ENCODE data around the gene ROS1. TPM values are rescaled to one million over a fixed set of nuclear protein-coding genes. Genes with fewer than 3 reads are reported as not detected.

ROS1 gene
- total RNA-seq, 4 donors from 2014 or later, result not detected

DNA sequence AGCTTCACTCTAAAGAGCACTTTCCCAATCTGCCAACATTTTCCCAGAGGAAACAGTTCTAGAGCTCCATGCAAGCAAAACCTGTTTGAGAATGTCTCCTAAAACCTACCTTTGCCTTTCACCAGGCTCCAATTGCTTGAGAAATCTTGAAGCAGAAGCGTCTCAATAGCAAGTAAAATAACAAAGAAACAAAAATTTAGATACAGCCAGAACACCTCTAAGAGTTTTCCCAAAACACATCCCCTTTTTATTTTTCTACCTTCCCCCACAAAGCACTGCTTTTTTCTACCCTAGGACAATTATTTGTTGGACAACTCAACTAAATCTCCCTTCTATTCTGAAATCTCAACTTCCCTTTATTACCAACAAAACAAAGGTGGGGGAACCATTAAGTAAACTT lies 156.8 kb downstream of the ROS1 start:
- in situ Hi-C loops (cut with MboI; ENCODE audit: low sequenced_read_pairs in 4 of 4), result loop anchor here in 1 of 4 donors (5.0 kb wide), 1 partner anchor 297 kb away; no protein-coding TSS in a partner anchor
- intact Hi-C loops (cut with DNase I; ENCODE audit: low total_unique reads), result loop anchor here (5.0 to 10.0 kb wide), 3 partner anchors 33 to 1396 kb away; no protein-coding TSS in a partner anchor
- peaks cover 0 to 4% (median 0%) of the 10 kb centered on the region in 3 donors for H3K27me3 ChIP-seq
- DNase-seq, result no peak
- no peaks in the 10 kb centered on the region for H3K9me3 ChIP-seq
- H3K4me3 ChIP-seq, result peak overlapping the region in 2 of 4 donors; percentile 82 to 91
- no peaks in the 10 kb centered on the region for H3K36me3 ChIP-seq
- TF ChIP-seq POLR2A (IDR thresholded peaks at IDR 0.05), result no peak
- TF ChIP-seq, protein P1, sequence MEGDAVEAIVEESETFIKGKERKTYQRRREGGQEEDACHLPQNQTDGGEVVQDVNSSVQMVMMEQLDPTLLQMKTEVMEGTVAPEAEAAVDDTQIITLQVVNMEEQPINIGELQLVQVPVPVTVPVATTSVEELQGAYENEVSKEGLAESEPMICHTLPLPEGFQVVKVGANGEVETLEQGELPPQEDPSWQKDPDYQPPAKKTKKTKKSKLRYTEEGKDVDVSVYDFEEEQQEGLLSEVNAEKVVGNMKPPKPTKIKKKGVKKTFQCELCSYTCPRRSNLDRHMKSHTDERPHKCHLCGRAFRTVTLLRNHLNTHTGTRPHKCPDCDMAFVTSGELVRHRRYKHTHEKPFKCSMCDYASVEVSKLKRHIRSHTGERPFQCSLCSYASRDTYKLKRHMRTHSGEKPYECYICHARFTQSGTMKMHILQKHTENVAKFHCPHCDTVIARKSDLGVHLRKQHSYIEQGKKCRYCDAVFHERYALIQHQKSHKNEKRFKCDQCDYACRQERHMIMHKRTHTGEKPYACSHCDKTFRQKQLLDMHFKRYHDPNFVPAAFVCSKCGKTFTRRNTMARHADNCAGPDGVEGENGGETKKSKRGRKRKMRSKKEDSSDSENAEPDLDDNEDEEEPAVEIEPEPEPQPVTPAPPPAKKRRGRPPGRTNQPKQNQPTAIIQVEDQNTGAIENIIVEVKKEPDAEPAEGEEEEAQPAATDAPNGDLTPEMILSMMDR (IDR thresholded peaks at IDR 0.05 in 4 of 5, conservative IDR thresholded peaks at IDR 0.05 in 1 of 5), result no peak
- peak overlapping the region; percentile 90 to 99 (median 97) for H3K27ac ChIP-seq
- ATAC-seq, result no peak
- H3K4me1 ChIP-seq, result peaks cover 27 to 43% of the 10 kb centered on the region in 2 donors

DNA sequence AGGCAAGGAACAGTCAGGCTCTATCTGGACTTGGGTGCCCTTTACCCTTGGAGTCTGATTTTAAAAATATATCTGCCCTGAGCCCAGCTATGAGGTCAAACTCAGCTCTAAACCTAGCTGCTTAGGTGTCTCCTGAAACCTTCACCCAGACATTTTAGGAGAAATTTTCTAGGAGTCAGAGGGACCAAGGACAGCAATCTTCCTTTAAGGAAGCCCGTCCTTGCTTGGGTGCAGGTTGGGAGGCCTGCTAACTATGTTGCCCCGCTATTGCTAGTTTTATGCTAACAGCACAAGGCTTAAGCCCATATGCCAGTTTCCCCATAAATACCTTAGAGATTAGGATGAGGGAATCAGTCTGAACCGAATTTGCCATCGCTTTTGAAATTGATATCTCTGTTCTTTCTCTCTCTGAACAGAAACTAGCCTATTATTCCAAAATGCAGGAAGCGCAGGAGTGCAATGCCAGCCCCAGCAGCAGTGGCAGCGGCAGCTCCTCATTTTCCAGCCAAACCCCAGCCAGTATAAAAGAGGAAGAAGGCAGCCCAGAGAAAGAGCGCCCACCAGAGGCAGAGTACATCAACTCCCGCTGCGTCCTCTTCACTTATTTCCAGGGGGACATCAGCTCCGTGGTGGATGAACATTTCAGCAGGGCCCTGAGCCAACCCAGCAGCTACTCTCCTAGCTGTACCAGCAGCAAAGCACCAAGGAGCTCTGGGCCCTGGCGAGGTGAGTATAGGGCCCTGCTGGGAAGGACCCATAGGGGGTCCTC lies 157.8 kb downstream of the ROS1 start:
- peak; percentile 34 to 64 for DNase-seq
- Histone ChIP-seq H3K36me3 (no peaks in the 10 kb centered on the region), H3K4me3 (peak overlapping the region; percentile 36 to 91 (median 68)), H3K27me3 (peaks cover 0 to 4% (median 0%) of the 10 kb centered on the region in 3 donors), H3K4me1 (peaks cover 18 to 35% of the 10 kb centered on the region in 2 donors), H3K9me3 (no peaks in the 10 kb centered on the region), H3K27ac (peak overlapping the region; percentile 90 to 99 (median 97))
- intact Hi-C loops (cut with DNase I; ENCODE audit: low total_unique reads), result loop anchor here (2.0 to 10.0 kb wide), 4 partner anchors 34 to 1397 kb away; no protein-coding TSS in a partner anchor
- in situ Hi-C loops (cut with MboI; ENCODE audit: low sequenced_read_pairs in 4 of 4), result loop anchor here in 1 of 4 donors (5.0 kb wide), 1 partner anchor 296 kb away; no protein-coding TSS in a partner anchor
- TF ChIP-seq POLR2A (IDR thresholded peaks at IDR 0.05), result peak; percentile 23 to 59
- TF ChIP-seq, protein P1 (IDR thresholded peaks at IDR 0.05 in 4 of 5, conservative IDR thresholded peaks at IDR 0.05 in 1 of 5), result peak; percentile 28 to 65 (median 49)
- ATAC-seq, result peak; percentile 11 to 41

DNA sequence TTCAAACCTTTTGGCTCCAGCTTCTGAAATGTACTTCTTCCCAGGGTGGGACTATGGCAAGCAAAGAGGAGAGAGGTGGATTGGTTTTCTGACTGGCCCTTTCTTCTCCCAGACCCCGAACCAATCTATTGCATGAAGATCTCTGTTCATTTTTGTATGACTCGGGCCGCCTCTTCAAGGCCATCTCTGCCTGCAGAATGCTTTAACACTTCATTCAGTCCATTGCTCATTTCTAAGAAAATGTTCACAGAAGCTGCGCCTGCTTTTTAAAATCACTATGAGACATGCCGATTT lies 158.7 kb downstream of the ROS1 start:
- Histone ChIP-seq H3K4me3 (peak overlapping the region; percentile 69 to 91 (median 84)), H3K4me1 (peaks cover 10 to 25% of the 10 kb centered on the region in 2 donors), H3K27me3 (peaks cover 0 to 4% (median 0%) of the 10 kb centered on the region in 3 donors), H3K36me3 (no peaks in the 10 kb centered on the region), H3K9me3 (no peaks in the 10 kb centered on the region), H3K27ac (peak overlapping the region; percentile 90 to 99 (median 97))
- no peak for TF ChIP-seq POLR2A (IDR thresholded peaks at IDR 0.05)
- TF ChIP-seq, protein P1 (IDR thresholded peaks at IDR 0.05 in 4 of 5, conservative IDR thresholded peaks at IDR 0.05 in 1 of 5), result no peak
- in situ Hi-C loops (cut with MboI; ENCODE audit: low sequenced_read_pairs in 4 of 4), result loop anchor here in 1 of 4 donors (5.0 kb wide), 1 partner anchor 295 kb away; no protein-coding TSS in a partner anchor
- intact Hi-C loops (cut with DNase I; ENCODE audit: low total_unique reads), result loop anchor here (2.0 to 10.0 kb wide), 4 partner anchors 35 to 1398 kb away; no protein-coding TSS in a partner anchor
- ATAC-seq (no peak), DNase-seq (no peak)

DNA sequence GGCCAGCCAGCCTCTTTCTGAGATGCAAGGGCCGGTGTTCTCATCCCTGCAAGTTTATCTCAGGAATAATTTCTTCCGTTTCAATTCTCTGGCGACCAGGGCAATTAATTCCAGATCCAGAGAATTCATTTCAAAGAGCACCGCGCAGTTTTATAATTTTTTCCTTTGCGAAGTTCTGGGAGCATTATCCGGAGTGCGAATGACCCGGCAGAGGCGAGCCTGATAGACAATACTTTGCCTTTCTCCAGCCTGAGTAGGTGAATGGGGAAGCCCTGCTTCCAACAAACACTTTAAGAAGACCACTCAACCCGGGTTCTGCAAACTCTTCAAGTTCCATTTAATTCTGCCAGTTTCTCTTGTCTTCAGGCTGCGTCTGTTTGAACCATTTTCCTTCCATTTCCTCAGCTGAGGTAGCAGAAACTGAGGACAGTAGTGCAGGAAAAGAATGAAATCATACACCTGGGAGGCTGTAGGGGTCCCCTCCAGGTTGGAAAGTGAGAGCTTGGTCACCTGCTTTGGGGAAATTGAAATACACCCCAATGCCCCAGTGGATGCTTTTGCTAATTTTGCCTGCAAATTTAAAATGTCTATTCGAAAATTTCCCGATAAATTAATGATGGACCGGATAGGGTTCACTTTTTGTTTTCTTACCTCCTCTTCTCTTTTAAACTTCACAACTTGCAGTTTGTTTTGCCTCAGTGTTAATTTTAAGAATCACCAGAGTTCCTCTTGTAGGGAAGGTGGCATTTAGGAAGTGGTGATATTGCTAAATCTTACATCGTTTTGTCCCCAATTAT lies 159.3 kb downstream of the ROS1 start:
- intact Hi-C loops (cut with DNase I; ENCODE audit: low total_unique reads) (loop anchor here (2.0 to 10.0 kb wide), 4 partner anchors 36 to 1398 kb away; no protein-coding TSS in a partner anchor), in situ Hi-C loops (cut with MboI; ENCODE audit: low sequenced_read_pairs in 4 of 4) (loop anchor here in 1 of 4 donors (5.0 kb wide), 1 partner anchor 294 kb away; no protein-coding TSS in a partner anchor)
- TF ChIP-seq, protein P1 (IDR thresholded peaks at IDR 0.05 in 4 of 5, conservative IDR thresholded peaks at IDR 0.05 in 1 of 5), result no peak
- TF ChIP-seq POLR2A (IDR thresholded peaks at IDR 0.05), result no peak
- DNase-seq (no peak), ATAC-seq (no peak)
- H3K9me3 ChIP-seq, result no peaks in the 10 kb centered on the region
- H3K4me1 ChIP-seq, result peaks cover 10 to 30% of the 10 kb centered on the region in 2 donors
- H3K4me3 ChIP-seq, result peak overlapping the region; percentile 69 to 91 (median 84)
- peaks cover 0 to 4% (median 0%) of the 10 kb centered on the region in 3 donors for H3K27me3 ChIP-seq
- H3K36me3 ChIP-seq, result no peaks in the 10 kb centered on the region
- peak overlapping the region; percentile 90 to 99 (median 97) for H3K27ac ChIP-seq

Data from gastrocnemius medialis (tissue), 4 donors.